HL-60 (cell line): ENCODE data around the gene TUBA1A.

Experiments used
- DNase-seq, 2 experiments: peaks; one replicate each; pipeline ENCODE4 v3.0.0-alpha.2; 2010 to 2020; ENCODE audit warnings: low read depth in 1 of 2, low spot score in 1 of 2
- H3K27ac ChIP-seq: fragments of 250-450 bp; sonication (Bioruptor Pico); replicated peaks from 2 replicates; pipeline ENCODE4 v1.5.1; 2020; ENCODE audit warnings: mild to moderate bottlenecking, moderate library complexity
- H3K27me3 ChIP-seq: fragments of 250-450 bp; sonication (Bioruptor Pico); 2 replicates; pipeline ENCODE4 v1.5.1; 2021; ENCODE audit warnings: mild to moderate bottlenecking, moderate library complexity; ENCODE audit not compliant: insufficient read depth, poor library complexity, severe bottlenecking
- H3K4me3 ChIP-seq: replicated peaks from 2 replicates; pipeline ENCODE4 v1.5.1; 2011; ENCODE audit warnings: mild to moderate bottlenecking, control low read depth, low read length; ENCODE audit not compliant: insufficient read depth
- GABPA ChIP-seq: IDR thresholded peaks from 2 replicates; pipeline ENCODE4 v1.6.1; 2012; ENCODE audit warnings: low read depth
- POLR2AphosphoS5 ChIP-seq: IDR thresholded peaks from 2 replicates; pipeline ENCODE4 v1.6.1; 2012; ENCODE audit warnings: low read depth
- SPI1 ChIP-seq: IDR thresholded peaks from 2 replicates; pipeline ENCODE4 v1.6.1; 2012; ENCODE audit warnings: low read depth, mild to moderate bottlenecking, borderline replicate concordance
- TF ChIP-seq, protein P1 (sequence below): IDR thresholded peaks from one replicate; pipeline ENCODE4 v1.5.1; 2011; ENCODE audit warnings: low read length, control low read depth, inconsistent platforms; ENCODE audit not compliant: insufficient read depth
- TF ChIP-seq, protein P2 (sequence below): IDR thresholded peaks from 2 replicates; pipeline ENCODE4 v1.6.1; 2012; ENCODE audit warnings: low read depth; ENCODE audit not compliant: insufficient replicate concordance

The TUBA1A gene

DNA sequence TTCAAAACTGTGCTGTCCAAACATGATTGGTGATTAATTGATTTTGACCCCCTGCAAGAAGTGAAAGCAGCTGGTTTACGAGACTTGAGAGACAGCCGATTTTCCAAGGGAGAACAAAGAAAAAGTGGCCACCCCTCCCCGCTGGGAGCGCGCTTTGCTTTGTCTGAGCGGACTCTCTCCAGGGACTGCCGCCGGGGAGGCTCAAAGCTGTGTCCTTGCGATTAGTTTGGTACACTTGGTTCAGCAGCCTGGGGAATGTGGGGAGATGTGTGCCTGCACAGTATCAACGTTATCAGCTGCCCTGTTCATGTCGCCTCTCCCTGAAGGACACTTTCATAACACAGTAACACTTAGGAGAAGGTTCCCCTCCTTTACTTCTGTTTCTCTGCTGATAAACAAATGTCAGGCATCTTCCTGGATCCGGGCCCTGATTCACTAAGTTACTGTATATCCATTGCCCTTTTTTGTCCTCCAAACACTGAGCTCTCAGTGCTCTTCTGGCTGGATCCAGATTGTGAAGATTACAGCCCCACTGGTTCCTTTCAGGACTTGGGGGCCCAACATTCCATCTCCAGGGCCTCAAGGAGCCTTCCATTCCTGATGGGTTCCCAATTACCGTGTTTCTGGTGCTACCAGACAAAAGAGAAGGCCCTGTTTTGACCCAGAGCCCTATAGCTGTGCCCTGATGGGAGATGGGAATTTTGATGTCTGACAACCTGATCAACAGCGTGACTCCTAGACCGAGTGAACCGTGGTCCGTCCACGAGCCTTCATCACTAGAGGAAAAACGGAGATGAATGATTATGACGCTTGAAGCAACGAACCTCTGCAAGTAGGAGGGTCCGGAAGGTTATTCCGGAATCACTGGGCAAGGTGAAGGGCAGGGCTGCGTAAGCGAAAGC lies 44.3 kb upstream of the TUBA1A start:
- no peak for TF ChIP-seq SPI1
- peak; percentile 89; the same call in 1 of the 2 replicates for TF ChIP-seq POLR2AphosphoS5
- H3K27me3 ChIP-seq: no peaks in the 10 kb centered on the region
- peak overlapping the region; percentile 97 for H3K27ac ChIP-seq
- H3K4me3 ChIP-seq: peak overlapping the region; percentile 35
- peak in 1 of 2 experiments; percentile 28 for DNase-seq

DNA sequence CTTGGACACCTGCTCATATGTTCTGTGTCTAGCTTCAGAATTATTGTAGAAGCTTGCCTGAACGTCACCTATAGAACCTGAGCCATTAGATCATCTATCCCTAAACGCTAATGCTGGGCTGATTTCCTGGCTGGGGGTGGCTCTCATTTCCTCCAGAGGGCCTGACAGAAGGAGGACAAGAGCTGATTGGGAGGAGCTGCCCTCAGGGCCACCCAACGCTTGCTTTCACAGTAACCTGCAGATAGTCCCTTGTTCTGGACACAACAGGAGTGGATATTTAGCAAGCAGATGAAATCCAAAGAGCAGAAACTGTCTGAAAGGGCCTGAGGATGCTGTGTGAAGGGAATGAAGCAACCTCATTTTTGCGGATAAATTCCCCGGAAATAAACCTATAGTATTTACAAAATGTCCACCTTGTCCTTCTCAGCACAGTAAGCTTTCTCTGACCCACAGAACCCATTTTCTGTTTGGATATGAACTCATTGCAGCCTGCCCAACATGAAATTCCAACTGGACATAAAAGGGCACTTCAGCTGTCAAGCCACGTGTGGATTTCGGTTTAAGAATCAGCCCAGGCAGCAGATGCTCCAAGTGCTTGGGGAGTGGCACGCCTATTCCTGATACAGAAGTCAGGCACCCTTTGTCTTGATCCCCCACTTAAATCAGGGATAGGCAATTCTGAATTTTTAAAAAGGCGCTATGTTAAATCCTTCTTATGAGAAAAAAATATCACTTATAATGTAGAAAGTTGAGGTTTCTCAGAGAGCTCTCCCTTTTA lies 43.2 kb upstream of the TUBA1A start:
- peak overlapping the region; percentile 97 for H3K27ac ChIP-seq
- no peak overlapping the region for H3K4me3 ChIP-seq
- TF ChIP-seq POLR2AphosphoS5: no peak
- no peak for TF ChIP-seq SPI1
- TF ChIP-seq, protein P1, sequence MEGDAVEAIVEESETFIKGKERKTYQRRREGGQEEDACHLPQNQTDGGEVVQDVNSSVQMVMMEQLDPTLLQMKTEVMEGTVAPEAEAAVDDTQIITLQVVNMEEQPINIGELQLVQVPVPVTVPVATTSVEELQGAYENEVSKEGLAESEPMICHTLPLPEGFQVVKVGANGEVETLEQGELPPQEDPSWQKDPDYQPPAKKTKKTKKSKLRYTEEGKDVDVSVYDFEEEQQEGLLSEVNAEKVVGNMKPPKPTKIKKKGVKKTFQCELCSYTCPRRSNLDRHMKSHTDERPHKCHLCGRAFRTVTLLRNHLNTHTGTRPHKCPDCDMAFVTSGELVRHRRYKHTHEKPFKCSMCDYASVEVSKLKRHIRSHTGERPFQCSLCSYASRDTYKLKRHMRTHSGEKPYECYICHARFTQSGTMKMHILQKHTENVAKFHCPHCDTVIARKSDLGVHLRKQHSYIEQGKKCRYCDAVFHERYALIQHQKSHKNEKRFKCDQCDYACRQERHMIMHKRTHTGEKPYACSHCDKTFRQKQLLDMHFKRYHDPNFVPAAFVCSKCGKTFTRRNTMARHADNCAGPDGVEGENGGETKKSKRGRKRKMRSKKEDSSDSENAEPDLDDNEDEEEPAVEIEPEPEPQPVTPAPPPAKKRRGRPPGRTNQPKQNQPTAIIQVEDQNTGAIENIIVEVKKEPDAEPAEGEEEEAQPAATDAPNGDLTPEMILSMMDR: no peak
- no peak for TF ChIP-seq GABPA
- TF ChIP-seq, protein P2, sequence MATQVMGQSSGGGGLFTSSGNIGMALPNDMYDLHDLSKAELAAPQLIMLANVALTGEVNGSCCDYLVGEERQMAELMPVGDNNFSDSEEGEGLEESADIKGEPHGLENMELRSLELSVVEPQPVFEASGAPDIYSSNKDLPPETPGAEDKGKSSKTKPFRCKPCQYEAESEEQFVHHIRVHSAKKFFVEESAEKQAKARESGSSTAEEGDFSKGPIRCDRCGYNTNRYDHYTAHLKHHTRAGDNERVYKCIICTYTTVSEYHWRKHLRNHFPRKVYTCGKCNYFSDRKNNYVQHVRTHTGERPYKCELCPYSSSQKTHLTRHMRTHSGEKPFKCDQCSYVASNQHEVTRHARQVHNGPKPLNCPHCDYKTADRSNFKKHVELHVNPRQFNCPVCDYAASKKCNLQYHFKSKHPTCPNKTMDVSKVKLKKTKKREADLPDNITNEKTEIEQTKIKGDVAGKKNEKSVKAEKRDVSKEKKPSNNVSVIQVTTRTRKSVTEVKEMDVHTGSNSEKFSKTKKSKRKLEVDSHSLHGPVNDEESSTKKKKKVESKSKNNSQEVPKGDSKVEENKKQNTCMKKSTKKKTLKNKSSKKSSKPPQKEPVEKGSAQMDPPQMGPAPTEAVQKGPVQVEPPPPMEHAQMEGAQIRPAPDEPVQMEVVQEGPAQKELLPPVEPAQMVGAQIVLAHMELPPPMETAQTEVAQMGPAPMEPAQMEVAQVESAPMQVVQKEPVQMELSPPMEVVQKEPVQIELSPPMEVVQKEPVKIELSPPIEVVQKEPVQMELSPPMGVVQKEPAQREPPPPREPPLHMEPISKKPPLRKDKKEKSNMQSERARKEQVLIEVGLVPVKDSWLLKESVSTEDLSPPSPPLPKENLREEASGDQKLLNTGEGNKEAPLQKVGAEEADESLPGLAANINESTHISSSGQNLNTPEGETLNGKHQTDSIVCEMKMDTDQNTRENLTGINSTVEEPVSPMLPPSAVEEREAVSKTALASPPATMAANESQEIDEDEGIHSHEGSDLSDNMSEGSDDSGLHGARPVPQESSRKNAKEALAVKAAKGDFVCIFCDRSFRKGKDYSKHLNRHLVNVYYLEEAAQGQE: no peak
- no peak for DNase-seq
- no peaks in the 10 kb centered on the region for H3K27me3 ChIP-seq

DNA sequence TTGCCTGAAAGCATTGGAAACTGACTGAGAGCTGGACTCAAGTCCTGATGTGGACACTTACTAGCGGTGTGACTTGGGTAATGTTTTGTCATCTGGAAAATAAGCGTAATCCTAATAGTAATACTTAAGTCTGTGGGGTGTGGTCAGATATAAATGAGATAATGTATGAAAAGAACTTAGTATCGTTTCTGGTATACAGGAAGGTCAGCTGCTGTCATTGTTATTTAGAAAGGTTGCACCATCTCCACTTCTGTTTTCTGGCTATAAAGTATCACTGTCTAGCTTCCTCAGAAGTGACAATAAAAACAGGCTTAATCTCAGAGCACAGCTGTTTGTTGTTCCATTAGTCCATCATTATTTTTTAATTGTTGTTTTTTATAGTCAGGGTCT lies 41.9 kb upstream of the TUBA1A start:
- TF ChIP-seq, protein P1: no peak
- TF ChIP-seq POLR2AphosphoS5 (no peak), SPI1 (peak; percentile 97)
- DNase-seq: peak; percentile 61 to 66
- no peak overlapping the region for H3K4me3 ChIP-seq
- H3K27ac ChIP-seq: peak overlapping the region; percentile 97
- H3K27me3 ChIP-seq: no peaks in the 10 kb centered on the region

DNA sequence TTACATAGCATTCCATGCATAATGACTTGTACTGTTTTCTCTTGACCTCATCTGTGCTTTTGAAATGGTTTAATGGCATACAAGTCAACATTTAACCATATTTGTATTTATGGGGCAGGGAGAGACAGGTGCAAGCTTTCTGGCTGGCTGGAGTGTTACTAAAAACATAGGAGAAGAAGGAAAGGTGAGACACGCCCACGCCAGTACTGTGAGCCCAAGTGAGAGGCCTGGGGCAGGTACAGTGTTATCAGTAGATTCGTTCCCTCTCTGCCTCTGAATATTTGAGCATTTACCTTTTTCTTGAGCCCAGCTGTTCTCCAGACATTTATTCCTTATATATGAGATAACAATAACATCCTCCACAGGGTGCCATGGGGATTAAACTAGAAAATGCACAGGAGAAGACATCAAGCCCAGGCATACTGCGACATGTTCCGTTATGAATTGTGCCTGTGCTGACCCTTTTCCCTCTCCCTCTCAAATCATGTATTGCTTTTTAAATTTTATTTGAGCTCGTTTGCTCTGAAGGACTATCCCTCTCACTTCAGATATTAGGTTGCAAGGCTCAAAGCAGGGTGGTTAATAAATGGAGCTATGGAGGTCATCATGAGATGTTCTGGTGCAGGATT lies 41.4 kb upstream of the TUBA1A start:
- TF ChIP-seq GABPA: no peak
- TF ChIP-seq SPI1: no peak
- TF ChIP-seq, protein P1: no peak
- TF ChIP-seq POLR2AphosphoS5: no peak
- TF ChIP-seq, protein P2: no peak
- peak overlapping the region; percentile 97 for H3K27ac ChIP-seq
- no peak overlapping the region for H3K4me3 ChIP-seq
- no peaks in the 10 kb centered on the region for H3K27me3 ChIP-seq
- no peak for DNase-seq
